Mucosa of descending colon (tissue), 3 donors: Measurements from ENCODE around the gene DNM3. TPM values are rescaled to one million over a fixed set of nuclear protein-coding genes. Genes with fewer than 3 reads are reported as not detected.
A peak's percentile ranks its signal among the peaks of the same experiment; 100 is the strongest.
"Not testable (repeated sequence)": the region's sequence is repeated elsewhere in the genome, so short reads cannot be mapped to it uniquely, and the experiment has no call there.

Experiments used
- ATAC-seq: fragments of 200-7000 bp; cut with Tn5 transposase; one replicate; pipeline ENCODE4 v1.9.1; 2020; ENCODE audit warnings: mild to moderate bottlenecking, moderate library complexity
- DNase-seq, 3 donors: peaks; one replicate each; pipeline ENCODE4 v3.0.0-alpha.2; 2020
- H3K36me3 ChIP-seq: fragments of 200-600 bp; one replicate; pipeline ENCODE4 v1.8.0; 2021; ENCODE audit warnings: low read depth, mild to moderate bottlenecking
- H3K4me1 ChIP-seq: fragments of 200-600 bp; one replicate; pipeline ENCODE4 v1.8.0; 2021; ENCODE audit warnings: low read depth, mild to moderate bottlenecking
- H3K4me3 ChIP-seq: fragments of 200-600 bp; one replicate; pipeline ENCODE4 v1.8.0; 2021; ENCODE audit warnings: mild to moderate bottlenecking
- H3K9me3 ChIP-seq: fragments of 200-600 bp; one replicate; pipeline ENCODE4 v1.8.0; 2021; ENCODE audit warnings: mild to moderate bottlenecking
- CTCF ChIP-seq: fragments of 200-600 bp; IDR thresholded peaks from one replicate; pipeline ENCODE4 v1.8.0; 2022; ENCODE audit warnings: antibody characterized with exemption, mild to moderate bottlenecking
- intact Hi-C, 2 donors: fragments of 100-400 bp; cut with DNase I in 1 of 2; cut with micrococcal nuclease in 1 of 2; formaldehyde crosslinking; loops; one replicate each; pipeline versions ENCODE4 v1.11.0 to v1.11.1; 2022; cut with DNase I, micrococcal nuclease
- total RNA-seq, 3 donors: library from RNA; stranded (reverse); fragmentation: NEBNext Ultra II Directional in 2 of 3; extraction: Animal tissue kit (Norgen Biotek cat#: 25700) in 2 of 3; gene quantifications; one replicate each; pipeline versions ENCODE4 v1.2.1 to v1.2.4, GENCODE V29; 2021 to 2023
- donor health status: DM: no; HTN: no; CAD: no; lungs with moderate emphysema.
- donor health status: DM: no; HTN: no; CAD: no.
- donor health status: DM: no; HTN: yes; CAD: no.

DNM3 gene
- total RNA-seq, 3 donors from 2014 or later: 1.4 to 6.4 (median 2.1) TPM

DNA sequence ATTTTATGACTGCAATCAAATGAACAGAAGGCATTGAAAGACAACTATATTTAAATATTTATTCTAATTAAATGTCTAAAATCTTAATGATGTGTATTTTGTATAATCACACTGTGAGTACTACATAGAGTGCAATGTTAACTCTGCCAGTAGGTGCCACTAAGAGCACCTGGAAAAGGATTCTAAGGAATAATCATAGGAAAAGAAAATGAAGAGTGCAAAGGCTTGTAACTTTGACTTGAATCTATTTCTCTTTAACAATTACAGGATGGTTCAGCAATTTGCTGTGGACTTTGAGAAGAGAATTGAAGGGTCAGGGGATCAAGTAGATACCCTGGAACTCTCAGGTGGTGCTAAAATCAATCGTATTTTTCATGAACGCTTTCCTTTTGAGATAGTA is 200.4 kb downstream of the DNM3 start:
- DNase-seq: peak in 1 of 3 donors; percentile 13
- Histone ChIP-seq H3K4me1 (no peaks in the 10 kb centered on the region), H3K36me3 (no peaks in the 10 kb centered on the region), H3K9me3 (no peaks in the 10 kb centered on the region), H3K4me3 (no peak overlapping the region)
- no peak for ATAC-seq
- no peak for TF ChIP-seq CTCF
- intact Hi-C loops: no loop called here

- DNase-seq: no peak
- no peak for ATAC-seq
- Histone ChIP-seq H3K36me3 (no peaks in the 10 kb centered on the region), H3K4me3 (no peak overlapping the region), H3K9me3 (no peaks in the 10 kb centered on the region), H3K4me1 (no peaks in the 10 kb centered on the region)
- intact Hi-C loops: no loop called here
- no peak for TF ChIP-seq CTCF
Observed at GRCh38 chr1:172043900-172044299, 202.6 kb downstream of the DNM3 start.

GRCh38 chr1:172051898-172052297 is 210.6 kb downstream of the DNM3 start:
- no peak for TF ChIP-seq CTCF
- ATAC-seq (no peak), DNase-seq (no peak)
- intact Hi-C loops: no loop called here
- H3K9me3 ChIP-seq: no peaks in the 10 kb centered on the region
- no peak overlapping the region for H3K4me3 ChIP-seq
- no peaks in the 10 kb centered on the region for H3K36me3 ChIP-seq
- no peaks in the 10 kb centered on the region for H3K4me1 ChIP-seq

- ATAC-seq (no peak), DNase-seq (no peak)
- H3K9me3 ChIP-seq: no peaks in the 10 kb centered on the region
- intact Hi-C loops: no loop called here
- TF ChIP-seq CTCF: no peak
- H3K4me3 ChIP-seq: no peak overlapping the region
- H3K36me3 ChIP-seq: no peaks in the 10 kb centered on the region
- H3K4me1 ChIP-seq: no peaks in the 10 kb centered on the region
Observed at GRCh38 chr1:172054172-172054571, 212.9 kb downstream of the DNM3 start.

- DNase-seq, intact Hi-C loops, H3K4me3 ChIP-seq, ATAC-seq, H3K4me1 ChIP-seq, H3K36me3 ChIP-seq, H3K9me3 ChIP-seq: not testable (repeated sequence)
Observed at GRCh38 chr1:172055816-172056419, 214.6 kb downstream of the DNM3 start.

DNA sequence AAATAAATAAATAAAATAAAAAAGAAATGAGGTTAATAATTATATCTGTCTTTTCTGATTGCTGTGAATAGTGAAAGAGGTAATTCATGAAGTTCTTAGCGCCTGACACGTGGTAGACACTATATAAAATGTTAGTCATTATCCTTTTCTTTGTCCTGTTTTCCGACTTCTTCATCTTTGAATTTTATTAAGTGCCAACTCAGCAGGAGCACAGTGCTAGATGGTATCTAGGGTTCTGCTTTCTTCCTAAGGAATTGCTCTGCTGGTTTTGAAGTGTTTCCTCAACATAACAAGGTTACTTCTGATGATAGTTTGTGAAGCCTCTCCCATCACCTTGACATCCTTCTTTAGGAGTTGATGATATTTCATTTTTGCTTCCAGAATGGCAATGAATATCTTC is 227.0 kb downstream of the DNM3 start:
- Histone ChIP-seq H3K9me3 (no peaks in the 10 kb centered on the region), H3K4me1 (no peaks in the 10 kb centered on the region), H3K36me3 (no peaks in the 10 kb centered on the region), H3K4me3 (no peak overlapping the region)
- no peak for TF ChIP-seq CTCF
- ATAC-seq (no peak), DNase-seq (no peak)
- intact Hi-C loops: no loop called here
